Measurements from ENCODE around the gene SIGLEC1.

SIGLEC1 gene

DNA sequence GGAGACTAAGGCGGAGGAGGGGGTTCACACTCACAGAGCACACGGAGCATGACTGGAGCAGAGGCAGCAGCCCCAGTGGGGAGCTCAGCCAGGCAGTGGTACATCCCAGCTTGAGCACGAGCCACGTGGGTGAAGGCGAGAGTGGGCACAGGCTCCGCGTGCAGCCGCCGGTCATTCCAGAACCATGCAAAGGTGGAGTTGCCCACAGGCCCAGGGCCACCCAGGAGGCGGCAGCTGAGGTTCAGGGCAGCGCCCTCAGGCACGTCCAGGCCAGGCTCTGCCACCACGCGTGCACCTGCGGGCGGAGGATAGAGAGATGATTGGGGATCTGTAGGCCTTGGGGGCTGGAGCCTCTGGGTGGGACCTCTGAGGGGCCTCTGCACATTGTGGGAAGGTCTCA is 21.1 kb downstream of the SIGLEC1 start:
- no peaks in the 10 kb centered on the region for H3K4me1 Mint-ChIP-seq (ENCODE audit: low read depth)
- H3K27me3 Mint-ChIP-seq = peaks cover 3% of the 10 kb centered on the region
- H3K27ac Mint-ChIP-seq = no peak overlapping the region
- DNase-seq = no peak
- no peaks in the 10 kb centered on the region for H3K36me3 Mint-ChIP-seq (ENCODE audit: low read depth)
- H3K4me3 Mint-ChIP-seq = no peak overlapping the region
- no peaks in the 10 kb centered on the region for H3K9me3 Mint-ChIP-seq

- Mint-ChIP-seq H3K4me1 (ENCODE audit: low read depth) (no peaks in the 10 kb centered on the region), H3K27ac (no peak overlapping the region), H3K9me3 (no peaks in the 10 kb centered on the region), H3K36me3 (ENCODE audit: low read depth) (no peaks in the 10 kb centered on the region), H3K27me3 (peaks cover 6% of the 10 kb centered on the region), H3K4me3 (no peak overlapping the region)
- DNase-seq = no peak
Measured at GRCh38 chr20:3690413-3690812, 22.0 kb downstream of the SIGLEC1 start.

DNA sequence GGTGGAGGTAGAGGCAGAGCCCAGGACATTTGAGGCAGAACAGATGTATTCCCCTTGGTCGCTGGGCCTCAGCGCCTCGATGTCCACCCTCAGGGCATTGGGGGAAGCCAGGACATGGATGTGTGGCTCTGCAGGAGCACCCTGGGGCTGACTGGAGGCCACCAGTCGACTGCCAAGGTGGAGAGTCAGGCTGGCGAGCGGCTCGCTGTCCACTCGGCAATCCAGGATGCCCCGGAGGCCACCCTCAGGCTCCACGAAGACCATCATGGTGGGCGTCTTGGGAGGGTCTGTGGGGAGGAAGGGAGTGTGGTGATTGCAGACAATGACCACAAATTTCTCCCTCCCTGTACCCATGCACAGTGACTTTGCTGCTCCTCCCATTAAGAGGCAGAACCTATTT is 22.4 kb downstream of the SIGLEC1 start:
- Mint-ChIP-seq H3K36me3 (ENCODE audit: low read depth) (no peaks in the 10 kb centered on the region), H3K27me3 (peaks cover 9% of the 10 kb centered on the region), H3K27ac (no peak overlapping the region), H3K4me1 (ENCODE audit: low read depth) (no peaks in the 10 kb centered on the region), H3K9me3 (no peaks in the 10 kb centered on the region), H3K4me3 (no peak overlapping the region)
- DNase-seq = no peak

GRCh38 chr20:3687655-3688054 is 24.7 kb downstream of the SIGLEC1 start:
- no peak for DNase-seq
- Mint-ChIP-seq H3K4me3 (no peak overlapping the region), H3K27ac (no peak overlapping the region)

DNA sequence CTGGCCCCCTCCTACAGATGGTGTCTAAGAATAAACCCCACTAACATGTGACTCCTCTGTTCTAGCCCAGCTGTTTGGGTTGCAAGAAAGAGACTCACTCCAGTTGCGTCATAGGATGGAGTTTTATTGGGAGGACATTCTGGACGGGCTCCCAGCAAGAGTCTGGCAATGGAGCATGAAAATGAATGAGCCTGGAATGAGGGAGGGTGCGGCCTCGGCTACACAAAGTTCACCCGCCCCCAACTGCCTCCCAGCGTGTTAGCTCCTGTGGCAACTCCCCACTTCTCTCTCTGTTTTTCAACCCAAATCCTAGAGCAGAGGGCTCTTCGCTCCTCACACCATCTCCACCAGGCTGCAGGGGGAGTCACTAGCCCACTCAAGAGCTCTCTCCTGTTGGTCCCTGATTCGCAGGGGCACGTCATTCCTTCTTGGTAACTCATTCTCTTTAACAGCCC is 25.5 kb downstream of the SIGLEC1 start:
- no peak overlapping the region for H3K4me3 Mint-ChIP-seq

More at GRCh38 chr20:3687655-3688054, 24.7 kb downstream of the SIGLEC1 start:
- H3K27me3 Mint-ChIP-seq = peaks cover 26% of the 10 kb centered on the region
- H3K36me3 Mint-ChIP-seq (ENCODE audit: low read depth) = no peaks in the 10 kb centered on the region
- no peaks in the 10 kb centered on the region for H3K4me1 Mint-ChIP-seq (ENCODE audit: low read depth)
- no peaks in the 10 kb centered on the region for H3K9me3 Mint-ChIP-seq

DNA sequence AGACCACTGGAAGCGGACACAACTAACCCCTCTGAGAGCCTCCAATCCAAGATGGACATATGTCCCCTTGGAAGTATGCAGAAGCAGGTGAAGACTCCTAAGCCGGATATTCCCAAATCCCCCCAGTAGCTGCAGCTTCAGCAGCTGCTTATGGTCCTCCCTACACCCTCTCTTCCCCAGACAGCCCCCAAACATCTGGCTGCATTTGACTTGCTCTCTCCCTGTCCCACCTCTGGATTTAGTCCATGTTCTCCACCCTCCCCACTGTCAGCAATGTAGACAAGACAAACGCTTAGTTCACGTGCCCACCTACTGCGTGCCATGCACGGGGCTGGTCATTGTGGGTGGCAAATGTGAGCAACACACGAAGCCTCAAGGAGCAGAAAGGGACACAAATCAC is 26.0 kb downstream of the SIGLEC1 start:
- Mint-ChIP-seq H3K9me3 (no peaks in the 10 kb centered on the region), H3K27ac (no peak overlapping the region), H3K27me3 (peaks cover 34% of the 10 kb centered on the region)

More for the DNA sequence above, 25.5 kb downstream of the SIGLEC1 start:
- H3K36me3 Mint-ChIP-seq (ENCODE audit: low read depth) = no peaks in the 10 kb centered on the region
- no peak for DNase-seq
- peaks cover 31% of the 10 kb centered on the region for H3K27me3 Mint-ChIP-seq
- H3K27ac Mint-ChIP-seq = no peak overlapping the region
- H3K9me3 Mint-ChIP-seq = no peaks in the 10 kb centered on the region
- H3K4me1 Mint-ChIP-seq (ENCODE audit: low read depth) = no peaks in the 10 kb centered on the region

DNA sequence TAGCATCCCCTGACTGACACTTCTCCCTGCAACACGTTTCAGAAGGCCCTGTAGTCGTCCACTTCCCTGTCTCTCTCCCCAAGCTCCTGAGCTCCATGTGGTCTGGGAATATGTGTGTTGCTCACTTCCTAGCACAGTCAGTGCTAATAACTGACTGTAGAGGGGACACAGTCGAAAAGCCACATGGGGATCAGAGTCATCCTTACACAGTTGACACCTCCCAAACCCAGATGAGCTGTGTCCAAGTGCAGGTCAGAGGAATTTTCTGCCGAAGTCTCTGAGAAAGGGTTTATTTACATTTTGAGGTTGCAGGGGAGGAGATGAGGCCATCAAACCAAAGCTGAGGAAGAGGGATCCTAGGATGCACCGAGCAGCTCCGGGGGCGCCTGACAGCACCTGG is 27.1 kb downstream of the SIGLEC1 start:
- Mint-ChIP-seq H3K36me3 (ENCODE audit: low read depth) (no peaks in the 10 kb centered on the region), H3K27ac (no peak overlapping the region), H3K4me3 (no peak overlapping the region), H3K27me3 (peaks cover 45% of the 10 kb centered on the region), H3K9me3 (no peaks in the 10 kb centered on the region), H3K4me1 (ENCODE audit: low read depth) (peaks cover 2% of the 10 kb centered on the region)
- DNase-seq = no peak

More for the DNA sequence above, 26.0 kb downstream of the SIGLEC1 start:
- H3K4me3 Mint-ChIP-seq = no peak overlapping the region
- DNase-seq = no peak
- H3K4me1 Mint-ChIP-seq (ENCODE audit: low read depth) = no peaks in the 10 kb centered on the region
- no peaks in the 10 kb centered on the region for H3K36me3 Mint-ChIP-seq (ENCODE audit: low read depth)

GRCh38 chr20:3681931-3682781 is 30.2 kb downstream of the SIGLEC1 start, which contains the start of gene ADAM33:
TSS of gene ADAM33 (minus strand) at chr20:3682010. CDS start at chr20:3682004, 6 bp downstream.
- no peak within 1 kb of the TSS for H3K27ac Mint-ChIP-seq
- DNase-seq = no peak
- peaks cover 58% of the 10 kb centered on the region for H3K27me3 Mint-ChIP-seq

DNA sequence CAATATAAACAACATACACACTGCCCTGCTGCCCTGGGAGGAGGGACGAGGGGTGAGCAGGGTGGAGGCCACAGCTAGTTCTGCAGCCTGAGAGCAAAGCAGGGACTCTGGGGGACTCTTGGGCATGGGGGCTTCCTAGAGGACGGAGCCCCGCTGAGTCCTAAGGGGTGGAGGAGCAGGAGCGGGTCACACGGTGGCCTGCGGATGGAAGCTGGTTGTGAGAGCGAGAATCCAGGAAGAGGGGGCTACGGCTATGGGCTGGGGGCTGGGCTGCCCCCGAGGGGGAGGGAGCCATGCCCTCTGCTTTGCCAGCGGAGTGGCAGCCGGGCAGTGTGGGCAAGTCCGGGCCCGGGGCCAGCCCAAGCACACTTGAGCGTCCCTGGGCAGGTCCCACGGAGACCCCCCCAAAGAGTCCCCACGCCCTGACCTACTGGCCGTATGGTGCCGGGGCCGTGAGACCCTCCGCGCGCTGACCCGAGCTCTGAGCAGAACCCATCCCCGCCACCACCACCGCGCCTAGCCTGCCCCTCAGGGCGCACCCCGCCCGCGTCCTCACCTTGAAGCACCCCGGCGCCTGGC is 31.0 kb downstream of the SIGLEC1 start:
- no peak overlapping the region for H3K4me3 Mint-ChIP-seq
- DNase-seq = no peak
- H3K27ac Mint-ChIP-seq = no peak overlapping the region
- H3K9me3 Mint-ChIP-seq = no peaks in the 10 kb centered on the region
- peaks cover 6% of the 10 kb centered on the region for H3K4me1 Mint-ChIP-seq (ENCODE audit: low read depth)
- H3K36me3 Mint-ChIP-seq (ENCODE audit: low read depth) = no peaks in the 10 kb centered on the region
- peaks cover 60% of the 10 kb centered on the region for H3K27me3 Mint-ChIP-seq

More at GRCh38 chr20:3681931-3682781, 30.2 kb downstream of the SIGLEC1 start, which contains the start of gene ADAM33:
- Mint-ChIP-seq H3K4me1 (ENCODE audit: low read depth) (peaks cover 2% of the 10 kb centered on the region), H3K36me3 (ENCODE audit: low read depth) (no peaks in the 10 kb centered on the region), H3K9me3 (no peaks in the 10 kb centered on the region), H3K4me3 (no peak within 1 kb of the TSS)

GRCh38 chr20:3680701-3681351 is 31.6 kb downstream of the SIGLEC1 start:
- H3K4me3 Mint-ChIP-seq = no peak overlapping the region

GRCh38 chr20:3679749-3680700 is 32.4 kb downstream of the SIGLEC1 start:
- H3K4me1 Mint-ChIP-seq (ENCODE audit: low read depth) = peaks cover 6% of the 10 kb centered on the region
- no peak for DNase-seq
- no peak overlapping the region for H3K27ac Mint-ChIP-seq
- H3K4me3 Mint-ChIP-seq = no peak overlapping the region
- no peaks in the 10 kb centered on the region for H3K36me3 Mint-ChIP-seq (ENCODE audit: low read depth)
- peaks cover 67% of the 10 kb centered on the region for H3K27me3 Mint-ChIP-seq
- H3K9me3 Mint-ChIP-seq = no peaks in the 10 kb centered on the region

More at GRCh38 chr20:3680701-3681351, 31.6 kb downstream of the SIGLEC1 start:
- DNase-seq = no peak
- Mint-ChIP-seq H3K9me3 (no peaks in the 10 kb centered on the region), H3K27ac (no peak overlapping the region), H3K4me1 (ENCODE audit: low read depth) (peaks cover 6% of the 10 kb centered on the region), H3K27me3 (peaks cover 63% of the 10 kb centered on the region), H3K36me3 (ENCODE audit: low read depth) (no peaks in the 10 kb centered on the region)

DNA sequence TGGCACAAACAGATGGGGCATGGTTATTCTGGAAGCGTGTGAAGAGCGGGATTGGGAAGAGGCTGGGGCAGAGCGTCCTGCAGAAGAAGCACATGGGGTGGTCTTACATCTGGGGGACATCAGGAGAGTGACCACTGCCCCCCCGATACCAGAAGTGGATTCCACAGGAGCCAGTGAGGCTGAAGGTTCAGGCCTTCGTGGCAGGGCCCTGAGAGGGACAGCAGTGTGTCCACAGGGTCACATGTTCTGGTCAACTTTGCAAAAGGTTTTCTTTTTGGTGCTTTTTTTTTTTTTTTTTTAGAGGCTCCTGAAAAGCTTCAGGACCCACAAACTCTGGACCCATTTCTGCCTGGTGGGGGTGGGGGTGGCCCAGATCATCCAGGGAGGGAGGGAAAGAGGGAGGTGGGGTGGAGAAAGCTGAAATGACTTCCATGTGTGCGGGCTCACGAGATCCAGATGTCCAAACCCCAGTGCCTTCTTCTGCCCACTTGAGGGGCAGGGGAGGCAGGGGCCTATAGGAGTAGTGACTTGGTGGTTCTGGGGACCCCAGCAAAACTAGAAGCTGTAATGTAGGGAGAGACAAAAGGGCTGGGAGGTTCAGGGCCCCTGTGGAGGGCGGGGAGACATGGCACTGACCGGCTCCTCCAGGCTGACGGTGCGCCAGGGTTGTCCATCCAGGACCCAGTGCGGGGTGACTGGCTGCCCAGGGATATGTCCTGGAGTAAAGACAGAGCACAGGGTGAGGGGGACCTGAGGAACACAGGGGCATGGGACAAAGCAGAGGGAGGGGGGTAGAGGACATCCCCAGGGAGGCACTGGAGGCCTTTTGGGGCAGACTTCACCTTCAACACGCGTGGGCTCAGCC is 33.3 kb downstream of the SIGLEC1 start:
- peaks cover 6% of the 10 kb centered on the region for H3K4me1 Mint-ChIP-seq (ENCODE audit: low read depth)
- H3K9me3 Mint-ChIP-seq = no peaks in the 10 kb centered on the region
- peaks cover 69% of the 10 kb centered on the region for H3K27me3 Mint-ChIP-seq
- H3K4me3 Mint-ChIP-seq = no peak overlapping the region
- no peaks in the 10 kb centered on the region for H3K36me3 Mint-ChIP-seq (ENCODE audit: low read depth)
- no peak for DNase-seq
- no peak overlapping the region for H3K27ac Mint-ChIP-seq

- no peak overlapping the region for H3K27ac Mint-ChIP-seq
Measured at GRCh38 chr20:3678198-3678597, 34.2 kb downstream of the SIGLEC1 start.

More at GRCh38 chr20:3678198-3678597, 34.2 kb downstream of the SIGLEC1 start:
- DNase-seq = no peak
- peaks cover 6% of the 10 kb centered on the region for H3K4me1 Mint-ChIP-seq (ENCODE audit: low read depth)
- H3K4me3 Mint-ChIP-seq = no peak overlapping the region
- no peaks in the 10 kb centered on the region for H3K9me3 Mint-ChIP-seq
- H3K27me3 Mint-ChIP-seq = peaks cover 66% of the 10 kb centered on the region
- H3K36me3 Mint-ChIP-seq (ENCODE audit: low read depth) = no peaks in the 10 kb centered on the region

Measured in activated T-cell treated with anti-CD3 and anti-CD28 coated beads, Interleukin-2, amount 50 U/mL, for 24 hours (primary cell).